ENCODE results near the gene IL15RA.
"Not testable (repeated sequence)": the region's sequence is repeated elsewhere in the genome, so short reads cannot be mapped to it uniquely, and the experiment has no call there.

The IL15RA gene

DNA sequence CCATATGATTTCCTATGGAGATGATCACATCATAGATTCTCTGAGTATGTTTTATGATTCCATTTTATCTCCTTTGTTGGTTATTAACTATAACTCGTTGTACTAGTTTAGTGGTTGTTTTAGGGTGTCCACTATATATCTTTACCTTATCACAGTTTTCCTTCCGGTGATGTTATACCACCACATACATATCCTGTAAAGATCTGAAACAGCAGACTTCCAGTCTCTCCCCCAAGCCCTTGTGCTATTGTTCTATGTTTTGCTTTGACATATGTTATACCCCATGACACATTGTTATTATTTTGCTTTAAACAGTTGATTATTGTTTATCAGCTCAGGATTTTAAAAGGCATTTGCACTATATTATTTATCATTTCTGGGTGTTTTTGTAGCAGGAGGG is 7.3 kb downstream of the IL15RA start:
- DNase-seq (ENCODE audit: low spot score) = no peak

DNA sequence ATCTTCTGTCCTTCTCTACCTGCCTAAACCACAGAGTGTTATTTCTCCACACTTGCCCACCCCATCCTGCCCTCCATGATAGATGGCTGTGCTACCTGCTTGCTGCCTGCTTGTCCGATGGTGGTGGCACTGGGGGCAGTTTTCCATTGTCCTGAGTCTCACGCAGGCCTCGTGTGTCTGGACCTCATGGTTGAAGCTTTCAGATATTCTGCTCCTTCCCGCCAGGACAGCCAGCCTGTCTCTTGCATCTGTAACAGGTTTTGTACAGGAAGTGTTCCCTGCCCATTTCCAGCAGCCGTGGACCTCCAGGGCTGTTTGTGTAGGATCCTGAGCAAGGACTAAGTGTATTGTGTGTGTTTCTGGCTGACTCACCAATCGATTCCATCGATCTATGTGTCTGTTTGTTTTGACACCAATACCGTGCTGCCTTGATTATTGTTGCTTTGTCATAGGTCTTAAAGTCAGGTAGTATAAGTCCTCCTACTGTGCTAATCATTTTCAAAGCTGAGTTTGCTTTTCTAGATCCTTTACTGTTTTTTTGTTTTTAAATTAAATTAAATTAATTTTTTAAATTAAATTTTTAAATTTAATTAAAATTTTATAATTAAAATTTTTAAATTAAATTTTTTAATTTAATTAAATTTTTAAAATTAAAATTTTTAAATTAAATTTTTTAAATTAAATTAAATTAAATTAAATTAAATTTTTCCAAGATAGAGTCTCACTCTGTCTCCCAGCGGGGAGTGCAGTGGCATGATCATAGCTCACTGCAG is 8.5 kb downstream of the IL15RA start:
- DNase-seq (ENCODE audit: low spot score) = no peak

- no peak for DNase-seq (ENCODE audit: low spot score)
These were observed 9.2 kb downstream of the IL15RA start for GRCh38 chr10:5968037-5968680.

DNA sequence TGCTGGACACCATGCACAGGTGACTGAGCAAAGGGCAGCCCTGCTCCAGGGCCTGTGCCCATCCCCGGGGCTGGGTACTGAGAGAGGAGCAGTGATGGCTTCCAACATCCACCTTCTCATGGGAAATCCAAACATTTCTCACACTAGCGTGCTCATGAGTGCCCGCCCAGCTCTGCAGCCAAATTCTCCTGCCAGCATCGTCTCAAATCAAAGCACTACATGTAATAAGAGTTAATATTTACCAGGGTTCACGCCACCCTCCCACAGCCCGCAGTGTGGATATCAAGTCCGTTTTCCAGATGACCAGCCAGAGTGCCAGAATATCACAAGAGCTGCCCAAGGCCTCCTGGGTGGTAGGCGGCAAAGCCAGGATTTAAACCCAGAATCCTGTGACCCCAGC is 12.1 kb downstream of the IL15RA start:
- no peak for DNase-seq (ENCODE audit: low spot score)

DNA sequence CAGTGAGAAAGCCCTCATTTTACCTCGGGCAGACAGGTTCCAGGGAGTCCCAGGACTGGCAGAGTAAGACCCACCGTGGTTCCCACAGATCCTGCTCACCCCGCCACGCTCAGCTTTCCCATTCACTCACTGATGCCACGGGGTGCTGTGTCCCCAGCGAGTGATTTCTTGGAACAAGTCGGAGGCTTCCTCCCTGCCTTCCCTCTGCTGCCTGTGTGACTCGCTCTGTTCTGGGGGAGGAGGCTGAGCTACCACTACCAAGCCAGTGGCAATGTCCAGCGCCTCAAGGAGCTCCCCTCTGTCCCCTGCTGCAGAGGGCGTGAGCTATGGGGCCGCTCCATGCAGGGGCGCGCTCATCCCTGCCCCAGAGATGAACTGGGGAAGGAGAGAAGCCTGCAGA is 12.6 kb downstream of the IL15RA start:
- no peak for DNase-seq (ENCODE audit: low spot score)

- DNase-seq (ENCODE audit: low spot score) = no peak
These were observed 13.8 kb downstream of the IL15RA start for GRCh38 chr10:5963591-5963990.

GRCh38 chr10:5963071-5963470 is 14.3 kb downstream of the IL15RA start:
- DNase-seq (ENCODE audit: low spot score) = no peak

GRCh38 chr10:5962358-5962940 is 14.9 kb downstream of the IL15RA start:
- not testable (repeated sequence) for DNase-seq (ENCODE audit: low spot score)

- DNase-seq (ENCODE audit: low spot score) = no peak
These were observed 15.8 kb downstream of the IL15RA start for GRCh38 chr10:5961405-5962100.

DNA sequence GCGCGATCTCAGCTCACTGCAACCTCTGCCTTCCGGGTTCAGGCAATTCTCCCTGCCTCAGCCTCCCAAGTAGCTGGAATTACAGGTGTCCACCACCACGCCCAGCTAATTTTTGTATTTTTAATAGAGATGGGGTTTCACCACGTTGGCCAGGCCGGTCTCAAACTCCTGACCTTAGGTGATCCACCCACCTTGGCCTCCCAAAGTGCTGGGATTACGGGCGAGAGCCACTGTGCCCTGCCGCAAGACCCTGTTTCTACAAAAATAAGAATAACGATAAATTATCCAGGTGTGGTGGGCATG is 16.4 kb downstream of the IL15RA start:
- not testable (repeated sequence) for DNase-seq (ENCODE audit: low spot score)

DNA sequence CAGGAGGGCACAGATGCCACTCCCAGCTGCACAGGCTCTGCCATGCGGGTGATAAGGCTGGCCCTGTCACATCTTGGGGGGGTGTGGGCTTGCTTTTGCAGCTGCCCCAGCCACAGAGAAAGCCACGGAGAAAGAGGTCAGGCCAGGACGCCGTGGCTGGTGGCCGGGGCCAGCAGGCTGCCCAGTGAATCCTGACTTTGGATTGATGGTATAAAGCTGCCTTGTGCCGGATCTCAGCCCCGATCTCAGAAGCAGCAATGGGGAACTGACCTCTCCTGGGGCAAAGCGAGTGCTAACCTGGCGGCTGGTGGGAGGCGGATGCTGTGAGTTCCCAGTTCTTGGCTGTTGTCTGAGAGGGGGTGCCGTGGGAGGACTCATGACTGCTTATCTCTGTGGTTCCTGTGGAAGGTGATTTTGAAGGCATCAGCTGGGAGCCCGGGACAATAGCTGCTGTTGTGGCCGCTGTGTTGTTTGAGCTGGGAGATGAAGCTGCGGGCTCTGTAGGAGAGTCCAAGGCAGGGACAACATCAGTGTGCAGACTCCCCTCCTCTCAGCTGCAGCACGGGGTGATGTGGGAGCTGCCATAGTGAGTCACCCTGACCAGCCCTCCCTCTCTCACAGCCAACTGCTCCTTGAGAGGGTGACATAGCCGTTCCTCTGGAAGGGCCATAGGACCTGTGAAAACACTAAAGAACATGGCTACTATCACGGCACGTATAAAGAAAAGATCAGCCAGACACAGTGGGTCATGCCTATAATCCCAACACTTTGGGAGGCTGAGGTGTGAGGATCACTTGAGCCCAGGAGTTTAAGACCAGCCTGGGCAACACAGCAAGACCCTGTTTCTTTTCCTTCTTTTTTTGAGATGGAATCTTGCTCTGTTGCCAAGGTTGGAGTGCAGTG is 17.0 kb downstream of the IL15RA start:
- no peak for DNase-seq (ENCODE audit: low spot score)

DNA sequence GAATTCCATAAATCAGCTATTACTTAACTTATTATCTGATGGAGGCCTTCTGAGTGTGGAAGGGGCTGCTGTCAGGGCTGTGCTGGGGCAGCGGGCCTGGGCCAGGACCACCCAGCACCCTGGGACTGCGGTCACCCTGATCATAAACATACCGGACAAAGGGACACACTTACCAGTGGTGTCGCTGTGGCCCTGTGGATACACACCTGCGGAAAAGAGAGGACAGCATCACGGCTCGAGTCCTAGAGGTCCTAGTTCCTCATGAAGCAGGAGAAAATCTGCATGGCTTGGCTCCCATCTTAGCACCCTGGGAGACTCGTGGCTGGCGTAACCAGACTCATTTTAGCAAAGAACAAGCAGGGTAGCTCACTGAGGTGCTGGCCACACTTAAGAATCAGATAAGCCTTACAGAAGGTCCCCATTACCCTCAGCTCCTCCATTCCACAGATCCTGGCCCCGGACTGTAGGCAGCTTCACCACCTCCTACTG is 17.7 kb downstream of the IL15RA start:
- DNase-seq (ENCODE audit: low spot score) = no peak

GRCh38 chr10:5959142-5959541 is 18.2 kb downstream of the IL15RA start:
- no peak for DNase-seq (ENCODE audit: low spot score)

DNA sequence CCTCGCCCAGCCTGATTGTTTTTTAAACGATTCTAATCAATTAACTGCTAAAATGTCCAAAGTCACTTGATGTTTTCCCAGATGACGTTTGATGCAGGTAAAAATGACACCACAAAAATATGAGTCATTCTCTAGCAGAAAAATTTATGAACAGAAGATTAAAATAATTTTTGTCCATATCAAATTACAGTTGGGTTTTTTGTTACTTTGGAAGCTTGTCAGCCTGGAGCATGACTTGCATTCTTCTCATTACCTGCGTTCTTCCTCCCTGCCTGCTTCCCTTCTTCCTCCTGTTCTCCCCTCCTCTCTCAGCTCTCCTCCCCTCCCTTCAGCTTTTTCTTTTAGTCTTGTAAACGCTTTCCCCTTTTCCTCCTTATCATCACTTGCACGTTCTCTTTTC is 18.7 kb downstream of the IL15RA start:
- DNase-seq (ENCODE audit: low spot score) = no peak

- no peak for DNase-seq (ENCODE audit: low spot score)
These were observed 19.3 kb downstream of the IL15RA start for GRCh38 chr10:5958077-5958476.

DNA sequence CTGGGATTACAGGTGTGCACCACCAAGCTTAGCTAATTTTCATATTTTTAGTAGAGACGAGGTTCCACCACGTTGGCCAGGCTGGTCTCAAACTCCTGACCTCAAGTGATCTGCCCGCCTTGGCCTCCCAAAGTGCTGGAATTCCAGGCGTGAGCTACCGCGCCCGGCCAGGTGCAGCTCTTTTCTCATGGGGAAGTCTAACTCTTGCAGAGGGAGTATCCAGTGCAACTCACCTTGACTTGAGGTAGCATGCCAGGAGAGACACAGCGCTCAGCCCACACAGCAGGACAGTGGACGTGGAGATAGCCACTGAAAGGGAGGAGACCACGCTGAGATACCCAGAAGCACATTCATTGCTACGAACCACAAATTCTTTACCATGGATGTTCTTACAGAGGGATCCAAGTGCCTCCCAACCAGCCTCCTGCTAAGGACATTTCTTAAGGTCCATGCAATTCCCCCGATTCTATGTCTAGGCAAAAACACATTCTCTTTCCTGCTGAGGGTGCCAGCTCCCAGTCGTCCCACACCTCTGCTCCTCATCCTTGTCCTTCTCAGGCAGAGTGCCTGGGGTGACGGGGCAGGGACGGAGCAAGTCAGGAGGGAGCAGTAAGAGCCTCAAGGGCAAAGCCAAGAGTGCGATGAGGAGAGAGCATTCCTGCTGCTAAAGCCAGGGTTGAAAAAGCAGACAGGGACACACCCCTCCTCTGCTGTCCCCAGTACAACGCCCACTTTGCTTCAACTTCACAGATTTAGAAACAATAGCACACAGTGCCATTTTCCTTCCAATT is 21.0 kb downstream of the IL15RA start:
- DNase-seq (ENCODE audit: low spot score) = no peak

- DNase-seq (ENCODE audit: low spot score) = no peak
These were observed 23.7 kb downstream of the IL15RA start for GRCh38 chr10:5953676-5954075.

DNA sequence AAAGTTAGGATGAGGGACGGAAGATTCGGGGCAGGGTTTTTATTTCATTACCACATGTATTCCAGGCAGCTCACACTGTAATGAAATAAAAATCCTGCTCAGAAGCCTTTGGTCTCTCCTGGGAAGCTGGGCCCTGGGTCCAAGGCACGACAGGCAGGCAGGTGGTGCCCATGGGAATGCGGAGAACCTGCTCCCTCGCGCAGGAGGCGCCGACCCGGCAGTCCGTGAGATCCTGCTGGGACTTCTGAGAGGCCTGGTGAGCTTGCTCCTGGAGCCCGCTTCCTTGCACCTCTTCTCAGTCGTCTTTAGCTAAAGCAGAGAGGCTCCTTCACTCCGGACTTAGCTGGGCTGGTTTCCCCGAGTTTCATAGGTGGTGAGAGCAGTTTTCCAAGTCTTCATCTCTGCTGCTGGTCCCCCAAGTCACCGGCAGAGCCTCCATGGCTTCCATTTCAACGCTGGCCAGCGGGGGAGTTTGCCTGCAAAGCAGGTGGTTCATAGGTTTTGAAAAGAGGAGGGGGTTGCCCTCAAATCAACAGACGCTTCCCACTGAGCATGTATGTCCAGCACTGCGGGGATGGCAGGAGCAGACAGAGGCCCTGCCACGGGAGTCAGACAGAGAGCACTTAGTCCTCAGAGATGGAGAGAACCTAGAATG is 24.5 kb downstream of the IL15RA start:
- no peak for DNase-seq (ENCODE audit: low spot score)

- DNase-seq (ENCODE audit: low spot score) = no peak
These were observed 25.5 kb downstream of the IL15RA start for GRCh38 chr10:5951721-5952407.

Measured in left forelimb (tissue), 1 donor.